Globus pallidus (tissue), 1 donor: ENCODE results near the gene SLC5A11.
"Not testable (repeated sequence)": the region's sequence is repeated elsewhere in the genome, so short reads cannot be mapped to it uniquely, and the experiment has no call there.

Experiments used
- DNase-seq: peaks from one replicate; pipeline ENCODE4 v3.0.0-alpha.2; 2015; ENCODE audit warnings: low spot score

The SLC5A11 gene

DNA sequence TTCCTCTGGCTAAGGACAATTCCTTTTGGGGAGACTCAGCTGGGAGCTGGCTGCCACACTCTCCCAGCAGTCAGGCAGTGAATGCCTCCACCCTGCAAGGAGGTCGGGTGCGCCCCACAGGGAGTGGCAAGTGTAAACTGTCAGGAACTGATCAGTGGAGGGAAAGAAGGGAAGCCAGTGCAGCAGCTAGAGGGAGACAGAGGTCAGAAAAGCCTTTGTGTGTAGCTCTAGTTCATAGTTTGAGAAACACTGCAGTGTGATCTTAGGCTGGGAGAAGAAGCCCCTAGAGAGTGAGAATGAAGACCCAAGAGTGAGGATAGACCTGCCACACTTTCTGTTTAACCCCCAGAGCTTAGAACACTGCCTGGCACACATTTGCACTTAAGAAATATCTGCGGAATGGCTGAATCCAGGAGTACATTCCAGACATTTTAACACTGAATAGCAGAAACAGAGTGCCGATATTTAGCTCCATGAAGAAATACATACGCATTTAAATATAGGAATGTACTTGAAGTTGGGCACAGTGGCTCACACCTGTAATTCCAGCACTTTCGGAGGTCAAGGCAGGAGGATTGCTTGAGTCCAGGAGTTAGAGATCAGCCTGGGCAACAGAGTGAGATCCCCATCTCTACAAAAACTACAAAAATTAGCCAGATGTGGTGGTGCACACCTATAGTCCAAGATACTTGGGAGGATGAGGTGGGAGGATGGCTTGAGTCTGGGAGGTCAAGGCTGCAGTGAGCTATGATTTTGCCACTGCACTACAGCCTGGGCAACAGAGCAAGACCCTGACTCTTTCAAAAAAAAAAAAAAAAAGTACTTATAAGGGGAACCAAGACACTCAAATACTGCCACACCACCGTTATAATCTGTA is 11.1 kb upstream of the SLC5A11 start:
- DNase-seq = peak; percentile 77

DNA sequence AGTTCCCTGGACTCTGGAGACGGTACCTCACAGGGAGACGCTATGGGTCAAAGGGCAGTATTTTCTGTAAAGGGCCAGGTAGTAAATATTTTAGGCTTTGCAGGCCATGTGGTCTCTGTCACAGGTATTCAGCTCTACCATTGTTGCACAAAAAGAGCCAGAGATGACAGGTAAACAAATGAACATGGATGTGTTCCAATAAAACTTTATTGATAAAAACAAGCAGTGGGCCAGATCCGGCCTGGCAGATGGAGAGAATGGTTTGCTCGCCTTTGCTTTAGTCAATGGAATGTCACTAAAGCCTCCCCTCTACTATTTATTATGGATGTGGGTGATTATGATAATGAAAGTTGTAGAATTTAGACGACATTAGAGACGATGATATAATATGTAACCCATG is 8.9 kb upstream of the SLC5A11 start:
- DNase-seq = no peak

- DNase-seq = no peak
These were observed 7.8 kb upstream of the SLC5A11 start for GRCh38 chr16:24837969-24838368.

GRCh38 chr16:24838554-24839266 is 7.1 kb upstream of the SLC5A11 start:
- peak; percentile 93 for DNase-seq

DNA sequence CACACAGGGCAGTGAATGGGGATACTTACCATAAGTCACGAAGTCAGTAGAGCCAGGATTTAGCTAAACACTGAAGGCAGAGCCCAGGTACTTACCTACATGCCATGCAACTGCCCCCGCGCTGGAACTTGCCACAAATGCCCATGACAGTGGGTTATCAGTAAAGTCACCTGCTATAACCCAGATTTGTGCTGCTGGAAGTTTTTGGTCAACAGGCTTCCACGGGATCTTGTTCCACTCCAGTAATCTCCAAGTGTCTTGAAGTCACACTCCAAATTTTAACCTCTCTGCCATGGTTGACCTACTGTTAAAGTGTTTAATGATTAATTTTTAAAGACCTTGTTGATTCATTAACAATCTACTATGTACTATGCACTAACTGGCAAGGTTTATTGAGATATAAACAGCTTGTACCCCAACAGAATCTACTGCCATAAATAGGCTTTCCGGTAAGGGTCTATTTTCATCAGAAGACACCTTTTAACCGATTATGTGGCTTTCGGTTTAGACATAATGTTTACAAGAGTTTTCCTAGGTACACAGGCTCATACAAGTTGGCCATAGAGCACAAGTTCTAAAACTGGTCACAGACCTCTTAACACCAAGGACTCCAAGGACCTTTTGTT is 6.3 kb upstream of the SLC5A11 start:
- no peak for DNase-seq

DNA sequence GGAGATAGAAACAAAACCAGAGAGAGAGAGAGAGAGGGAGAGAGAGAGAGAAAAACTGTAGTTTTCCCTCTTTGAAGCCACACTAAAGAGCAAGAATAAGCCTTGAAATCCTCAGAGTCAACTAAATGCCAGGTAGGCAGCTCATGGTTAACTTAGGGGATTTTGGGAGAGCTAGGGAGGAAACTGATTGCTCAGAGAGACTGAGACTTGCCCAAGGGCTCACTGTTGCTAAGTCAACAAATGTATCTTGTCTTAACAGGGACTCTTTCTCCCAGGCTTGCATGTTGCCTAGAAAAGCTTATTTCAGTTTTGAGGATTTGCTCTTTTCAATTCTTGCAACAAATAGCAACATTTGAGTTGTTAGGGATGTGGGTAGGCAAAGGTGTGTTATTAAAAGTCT is 4.5 kb upstream of the SLC5A11 start:
- DNase-seq = no peak

- no peak for DNase-seq
These were observed 1.4 kb upstream of the SLC5A11 start for GRCh38 chr16:24844101-24845030.

DNA sequence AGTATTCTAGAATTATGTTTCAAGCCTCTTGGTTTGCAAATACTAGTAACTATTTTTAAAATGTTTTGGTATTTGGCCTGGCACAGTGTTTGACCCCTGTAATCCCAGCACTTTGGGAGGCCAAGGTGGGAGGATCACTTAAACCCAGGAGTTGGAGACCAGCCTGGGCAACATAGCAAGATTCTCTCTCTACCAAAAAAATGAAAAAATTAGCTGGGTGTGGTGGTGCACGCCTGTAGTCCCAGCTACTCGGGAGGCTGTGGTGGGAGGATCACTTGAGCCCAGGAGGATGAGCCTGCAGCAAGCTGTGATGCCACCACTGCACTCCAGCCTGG is 765 bp upstream of the SLC5A11 start:
- not testable (repeated sequence) for DNase-seq

GRCh38 chr16:24846548-24847357 is 990 bp downstream of the SLC5A11 start:
- no peak for DNase-seq

GRCh38 chr16:24847358-24847664 is 1.5 kb downstream of the SLC5A11 start:
- DNase-seq = no peak

DNA sequence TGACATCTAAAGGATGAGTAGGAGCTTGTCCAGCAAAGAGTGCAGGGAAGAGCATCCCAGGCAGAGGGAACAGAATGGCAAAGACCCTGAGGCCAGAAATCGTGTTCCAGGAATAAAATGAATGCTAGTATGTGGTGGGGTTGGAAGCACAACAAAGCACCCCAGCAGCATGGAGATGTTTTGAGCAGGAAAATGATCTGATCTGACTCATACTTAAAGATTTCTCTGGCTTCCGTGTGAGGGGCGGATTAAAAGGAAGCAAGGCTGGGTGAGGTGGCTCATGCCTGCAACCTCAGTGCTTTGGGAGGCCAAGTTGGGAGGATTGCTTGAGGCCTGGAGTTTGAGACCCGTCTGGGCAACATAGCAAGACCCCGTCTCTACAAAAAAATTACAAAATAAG is 2.3 kb downstream of the SLC5A11 start:
- DNase-seq = no peak

DNA sequence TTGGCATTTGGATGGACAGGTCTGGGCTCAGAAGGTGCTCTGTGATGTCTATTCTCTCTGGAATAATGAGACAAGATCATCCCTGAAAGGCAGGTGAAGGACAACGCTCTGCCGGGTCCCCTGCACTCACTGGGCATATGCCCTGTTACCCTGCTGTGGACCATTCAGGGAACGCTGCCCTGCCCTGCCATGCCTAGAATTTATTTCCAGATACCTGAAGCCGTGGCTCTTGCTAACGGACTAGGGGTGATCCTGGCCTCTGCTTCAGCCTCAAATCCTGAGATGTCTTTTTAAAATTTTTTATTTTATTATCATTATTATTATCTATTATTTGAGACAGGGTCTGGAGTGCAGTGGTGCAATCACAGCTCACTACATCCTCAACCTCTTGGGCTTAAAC is 3.9 kb downstream of the SLC5A11 start:
- DNase-seq = no peak

DNA sequence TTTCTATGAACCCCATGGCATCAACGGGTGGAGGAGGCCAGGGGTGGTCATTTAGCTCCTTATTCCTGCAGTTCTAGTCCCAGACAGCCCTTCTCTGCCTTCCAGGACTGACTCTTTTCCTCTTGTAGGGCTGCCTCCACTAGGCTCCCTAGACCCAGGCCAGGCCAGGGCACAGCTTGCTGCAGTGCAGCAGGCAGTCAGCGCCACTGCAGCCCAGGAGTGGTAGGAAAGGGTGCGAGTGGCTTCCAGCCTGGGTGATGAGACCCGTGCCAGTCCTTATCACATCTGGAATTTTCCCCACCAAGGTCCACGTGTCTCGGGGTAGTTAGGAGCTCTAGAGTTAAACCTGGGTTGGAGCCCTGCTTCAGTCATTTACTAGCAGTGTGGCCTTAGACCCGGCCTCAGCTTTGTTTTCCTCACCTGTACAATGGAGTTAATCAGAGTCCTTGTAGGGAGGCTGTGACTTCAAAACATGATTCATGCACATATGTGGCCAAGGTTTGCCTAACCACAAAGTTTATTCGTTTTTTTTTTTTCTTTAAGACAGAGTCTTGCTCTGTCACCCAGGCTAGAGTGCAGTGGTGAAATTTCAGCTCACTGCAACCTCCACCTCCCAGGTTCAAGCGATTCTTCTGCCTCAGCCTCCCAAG is 4.7 kb downstream of the SLC5A11 start:
- DNase-seq = no peak

DNA sequence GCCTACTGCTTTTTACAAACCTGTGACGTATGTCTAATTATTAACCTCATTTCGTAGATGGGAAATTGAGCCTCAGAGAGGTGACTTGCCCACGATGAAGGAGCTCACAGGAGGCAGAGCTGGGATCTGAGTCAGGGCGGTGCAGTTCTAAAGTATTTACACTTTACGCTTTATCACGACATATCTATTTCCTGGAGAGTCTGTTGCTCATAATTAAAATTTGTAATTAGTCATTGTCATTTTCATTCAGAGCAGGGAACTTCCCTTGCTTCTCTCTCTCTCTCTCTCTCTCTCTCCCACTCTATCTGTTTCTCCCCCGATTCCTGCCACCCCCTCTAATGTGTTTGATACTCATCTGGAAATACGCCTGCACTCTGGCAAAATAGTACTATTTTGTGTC is 5.9 kb downstream of the SLC5A11 start:
- no peak for DNase-seq

DNA sequence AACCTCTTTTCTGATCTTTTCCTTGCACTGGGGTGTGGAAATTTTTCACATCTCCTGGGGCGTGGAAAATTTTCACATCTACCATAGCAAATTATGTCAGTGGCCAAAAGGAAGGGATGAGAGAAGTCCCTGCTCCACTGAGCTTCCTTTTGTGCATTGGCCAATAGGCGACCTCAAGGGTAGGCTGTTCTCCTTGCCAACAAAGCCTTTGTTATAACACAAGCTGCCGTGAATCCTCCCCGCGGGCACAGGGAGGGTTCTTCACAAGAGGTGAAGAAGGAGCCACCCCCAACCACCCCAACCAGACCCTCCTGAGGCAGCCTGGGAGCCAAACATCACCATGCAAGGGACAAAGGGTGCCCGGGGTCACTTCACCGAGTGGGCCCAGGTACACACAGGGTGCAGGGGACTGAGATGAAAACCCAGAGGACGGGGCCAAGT is 6.5 kb downstream of the SLC5A11 start:
- peak; percentile 77 for DNase-seq

DNA sequence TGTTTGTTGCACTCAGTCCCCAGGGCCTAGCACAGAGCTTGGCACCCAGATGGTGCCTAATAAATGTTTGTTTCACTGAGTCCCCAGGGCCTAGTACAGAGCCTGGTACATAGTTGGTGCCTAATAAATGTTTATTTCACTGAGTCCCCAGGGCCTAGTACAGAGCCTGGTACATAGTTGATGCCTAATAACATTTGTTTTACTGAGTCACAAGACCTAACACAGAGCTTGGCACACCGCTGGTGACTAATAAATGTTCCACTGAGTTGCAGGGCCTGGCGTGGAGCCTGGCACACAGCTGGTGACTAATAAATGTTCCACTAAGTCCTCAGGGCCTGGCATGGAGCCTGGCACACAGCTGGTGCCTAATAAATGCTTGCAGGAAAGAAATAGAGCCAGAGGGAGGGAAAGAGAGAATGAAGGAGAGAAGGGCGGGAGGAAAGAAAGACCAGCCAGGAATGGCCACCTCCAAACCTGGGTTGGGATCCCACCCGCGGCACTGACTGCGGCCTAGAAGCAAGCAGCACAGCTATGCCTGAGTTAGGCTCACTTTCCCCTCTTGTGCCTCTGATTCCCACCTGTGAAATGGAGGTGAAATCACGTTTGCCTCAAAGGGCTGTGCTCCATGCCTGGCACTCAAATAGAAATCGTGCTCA is 7.5 kb downstream of the SLC5A11 start:
- DNase-seq = no peak

GRCh38 chr16:24853830-24854229 is 8.1 kb downstream of the SLC5A11 start:
- peak; percentile 95 for DNase-seq

- no peak for DNase-seq
These were observed 8.9 kb downstream of the SLC5A11 start for GRCh38 chr16:24854607-24855171.

DNA sequence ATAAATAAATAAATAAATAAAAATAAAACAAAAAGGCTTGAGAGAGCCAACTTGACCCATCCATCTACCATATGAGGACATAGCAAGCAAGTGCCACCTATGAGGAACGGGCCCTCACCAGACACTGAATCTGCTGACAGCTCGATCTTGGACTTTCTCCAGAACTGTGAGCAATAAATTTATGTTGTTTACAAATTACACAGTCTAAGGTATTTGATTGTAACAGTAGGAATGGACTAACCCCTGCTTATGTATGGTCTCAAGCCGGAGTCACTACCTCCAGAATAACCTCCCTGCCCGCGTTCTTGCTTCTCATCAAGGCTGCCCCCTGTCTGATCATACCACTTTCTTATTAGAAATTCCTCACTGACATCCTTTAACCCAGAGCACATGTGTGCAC is 9.9 kb downstream of the SLC5A11 start:
- DNase-seq = no peak

DNA sequence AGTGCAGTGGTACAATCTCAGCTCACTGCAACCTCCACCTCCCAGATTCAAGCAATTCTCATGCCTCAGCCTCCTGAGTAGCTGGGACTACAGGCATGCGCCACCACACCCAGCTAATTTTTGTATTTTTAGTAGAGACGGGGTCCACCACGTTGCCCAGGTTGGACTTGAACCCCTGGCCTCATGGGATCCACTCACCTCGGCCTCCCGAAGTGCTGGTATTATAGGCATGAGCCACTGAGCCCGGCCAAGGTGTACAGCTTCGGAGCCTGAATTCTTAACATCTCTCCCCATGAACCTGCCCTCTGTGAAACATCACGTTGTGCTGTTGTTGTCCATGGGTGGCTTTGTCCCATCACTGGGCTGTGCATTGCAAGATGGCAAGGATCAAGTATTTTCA is 11.1 kb downstream of the SLC5A11 start:
- DNase-seq = not testable (repeated sequence)
